ENCODE data around the gene ADAMTS2. TPM values are rescaled to one million over a fixed set of nuclear protein-coding genes. Genes with fewer than 3 reads are reported as not detected.

Gene ADAMTS2
- total and polyA plus RNA-seq, 2 donors (not counting 1 experiment from before 2014, with no cell fraction given): 16.2 to 70.2 TPM

DNA sequence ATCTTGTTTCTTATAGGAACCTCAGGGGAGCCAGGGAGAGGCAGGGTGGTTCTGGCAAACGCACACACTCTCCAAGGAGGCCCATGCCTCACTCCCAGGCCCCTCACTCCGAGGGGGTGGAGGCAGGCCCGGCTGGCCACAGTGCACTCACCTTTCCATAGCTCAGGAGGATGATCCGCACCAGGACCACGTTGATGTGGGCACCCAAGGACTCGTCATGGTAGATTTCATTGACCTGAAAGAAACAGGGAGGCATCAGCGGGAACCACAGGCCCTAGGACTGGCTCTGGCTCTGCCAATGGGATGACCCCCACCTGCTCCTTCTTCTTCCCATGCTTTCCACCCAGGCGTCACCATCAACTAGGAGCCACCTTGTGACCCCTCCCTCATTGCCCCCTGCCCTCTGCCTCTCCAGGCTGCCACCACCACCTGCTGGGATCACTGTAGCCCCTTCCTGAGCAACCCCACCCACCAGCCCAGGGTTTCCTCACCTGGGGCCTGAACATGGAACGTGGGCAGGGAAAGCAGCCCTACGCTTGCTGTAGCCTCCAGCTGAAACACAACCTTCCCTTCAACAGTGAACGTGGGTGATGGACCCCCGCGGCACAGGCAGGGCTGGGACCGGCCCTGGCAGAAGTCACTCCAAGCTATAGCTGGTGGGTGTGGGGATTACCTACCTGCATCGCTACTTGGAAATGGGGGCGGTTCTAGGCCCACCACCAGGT is 164.2 kb downstream of the ADAMTS2 start:
- TF ChIP-seq, protein P1, sequence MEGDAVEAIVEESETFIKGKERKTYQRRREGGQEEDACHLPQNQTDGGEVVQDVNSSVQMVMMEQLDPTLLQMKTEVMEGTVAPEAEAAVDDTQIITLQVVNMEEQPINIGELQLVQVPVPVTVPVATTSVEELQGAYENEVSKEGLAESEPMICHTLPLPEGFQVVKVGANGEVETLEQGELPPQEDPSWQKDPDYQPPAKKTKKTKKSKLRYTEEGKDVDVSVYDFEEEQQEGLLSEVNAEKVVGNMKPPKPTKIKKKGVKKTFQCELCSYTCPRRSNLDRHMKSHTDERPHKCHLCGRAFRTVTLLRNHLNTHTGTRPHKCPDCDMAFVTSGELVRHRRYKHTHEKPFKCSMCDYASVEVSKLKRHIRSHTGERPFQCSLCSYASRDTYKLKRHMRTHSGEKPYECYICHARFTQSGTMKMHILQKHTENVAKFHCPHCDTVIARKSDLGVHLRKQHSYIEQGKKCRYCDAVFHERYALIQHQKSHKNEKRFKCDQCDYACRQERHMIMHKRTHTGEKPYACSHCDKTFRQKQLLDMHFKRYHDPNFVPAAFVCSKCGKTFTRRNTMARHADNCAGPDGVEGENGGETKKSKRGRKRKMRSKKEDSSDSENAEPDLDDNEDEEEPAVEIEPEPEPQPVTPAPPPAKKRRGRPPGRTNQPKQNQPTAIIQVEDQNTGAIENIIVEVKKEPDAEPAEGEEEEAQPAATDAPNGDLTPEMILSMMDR (conservative IDR thresholded peaks at IDR 0.05 in 1 of 2, IDR thresholded peaks at IDR 0.05 in 1 of 2; ENCODE audit: low read depth in 1 of 2, low read length in 2 of 2): no peak
- no peak for TF ChIP-seq EZH2 (IDR thresholded peaks at IDR 0.05; ENCODE audit: low read length, missing control alignments)
- Histone ChIP-seq H4K20me1 (ENCODE audit: control insufficient read depth, extremely low read depth, insufficient read depth, low read length) (no peaks in the 10 kb centered on the region), H3K9ac (ENCODE audit: insufficient read depth, low read length) (no peak overlapping the region), H3K4me1 (ENCODE audit: control insufficient read depth, extremely low read depth, insufficient read depth, low read length) (no peaks in the 10 kb centered on the region), H3K27ac (ENCODE audit: insufficient read depth, low read length) (no peak overlapping the region), H3K79me2 (ENCODE audit: control insufficient read depth, insufficient read depth, low read length) (no peaks in the 10 kb centered on the region), H3K27me3 (ENCODE audit: control insufficient read depth, insufficient read depth, low read length) (no peaks in the 10 kb centered on the region), H2AFZ (ENCODE audit: low read length) (no peak overlapping the region), H3K4me2 (ENCODE audit: extremely low read depth, insufficient read depth, low read length) (no peak overlapping the region), H3K4me3 (replicated peaks in 1 of 4; ENCODE audit: control extremely low read depth in 1 of 4, insufficient read depth in 1 of 4, low read depth in 3 of 4, low read length in 4 of 4) (no peak overlapping the region), H3K36me3 (ENCODE audit: control insufficient read depth, insufficient read depth, low read length) (peaks cover 4% of the 10 kb centered on the region), H3K9me3 (ENCODE audit: control insufficient read depth, insufficient read depth, low read depth, low read length) (no peaks in the 10 kb centered on the region)
- no peak for DNase-seq (ENCODE audit: low read depth in 2 of 2)

- peak in 1 of 2 donors; percentile 25 for DNase-seq (ENCODE audit: low read depth in 2 of 2)
- Histone ChIP-seq H3K4me2 (ENCODE audit: extremely low read depth, insufficient read depth, low read length) (no peak overlapping the region), H3K9ac (ENCODE audit: insufficient read depth, low read length) (no peak overlapping the region), H3K27ac (ENCODE audit: insufficient read depth, low read length) (no peak overlapping the region), H3K36me3 (ENCODE audit: control insufficient read depth, insufficient read depth, low read length) (peaks cover 4% of the 10 kb centered on the region), H3K27me3 (ENCODE audit: control insufficient read depth, insufficient read depth, low read length) (no peaks in the 10 kb centered on the region), H2AFZ (ENCODE audit: low read length) (no peak overlapping the region), H4K20me1 (ENCODE audit: control insufficient read depth, extremely low read depth, insufficient read depth, low read length) (no peaks in the 10 kb centered on the region), H3K4me3 (replicated peaks in 1 of 4; ENCODE audit: control extremely low read depth in 1 of 4, insufficient read depth in 1 of 4, low read depth in 3 of 4, low read length in 4 of 4) (no peak overlapping the region), H3K79me2 (ENCODE audit: control insufficient read depth, insufficient read depth, low read length) (no peaks in the 10 kb centered on the region), H3K4me1 (ENCODE audit: control insufficient read depth, extremely low read depth, insufficient read depth, low read length) (no peaks in the 10 kb centered on the region), H3K9me3 (ENCODE audit: control insufficient read depth, insufficient read depth, low read depth, low read length) (no peaks in the 10 kb centered on the region)
- no peak for TF ChIP-seq EZH2 (IDR thresholded peaks at IDR 0.05; ENCODE audit: low read length, missing control alignments)
- TF ChIP-seq, protein P1 (conservative IDR thresholded peaks at IDR 0.05 in 1 of 2, IDR thresholded peaks at IDR 0.05 in 1 of 2; ENCODE audit: low read depth in 1 of 2, low read length in 2 of 2): no peak
Observed at GRCh38 chr5:179180061-179180610, 165.1 kb downstream of the ADAMTS2 start.

GRCh38 chr5:179177711-179178575 is 167.3 kb downstream of the ADAMTS2 start:
- no peak overlapping the region for H2AFZ ChIP-seq (ENCODE audit: low read length)
- H3K4me1 ChIP-seq (ENCODE audit: control insufficient read depth, extremely low read depth, insufficient read depth, low read length): no peaks in the 10 kb centered on the region
- DNase-seq (ENCODE audit: low read depth in 2 of 2): no peak
- no peaks in the 10 kb centered on the region for H3K9me3 ChIP-seq (ENCODE audit: control insufficient read depth, insufficient read depth, low read depth, low read length)
- H3K27ac ChIP-seq (ENCODE audit: insufficient read depth, low read length): no peak overlapping the region
- H3K36me3 ChIP-seq (ENCODE audit: control insufficient read depth, insufficient read depth, low read length): peaks cover 4% of the 10 kb centered on the region
- no peak overlapping the region for H3K9ac ChIP-seq (ENCODE audit: insufficient read depth, low read length)
- H3K27me3 ChIP-seq (ENCODE audit: control insufficient read depth, insufficient read depth, low read length): no peaks in the 10 kb centered on the region
- H3K4me2 ChIP-seq (ENCODE audit: extremely low read depth, insufficient read depth, low read length): no peak overlapping the region
- H3K4me3 ChIP-seq (replicated peaks in 1 of 4; ENCODE audit: control extremely low read depth in 1 of 4, insufficient read depth in 1 of 4, low read depth in 3 of 4, low read length in 4 of 4): no peak overlapping the region
- no peaks in the 10 kb centered on the region for H4K20me1 ChIP-seq (ENCODE audit: control insufficient read depth, extremely low read depth, insufficient read depth, low read length)
- no peak for TF ChIP-seq EZH2 (IDR thresholded peaks at IDR 0.05; ENCODE audit: low read length, missing control alignments)
- TF ChIP-seq, protein P1 (conservative IDR thresholded peaks at IDR 0.05 in 1 of 2, IDR thresholded peaks at IDR 0.05 in 1 of 2; ENCODE audit: low read depth in 1 of 2, low read length in 2 of 2): no peak
- H3K79me2 ChIP-seq (ENCODE audit: control insufficient read depth, insufficient read depth, low read length): no peaks in the 10 kb centered on the region
